Mesenchymal stem cell (in vitro differentiated cells and primary cell): ENCODE measurements around the gene ITIH5.

ENCODE experiments used
- DNase-seq: peaks from one replicate; pipeline ENCODE4 v3.0.0-alpha.2; 2013
- H2AFZ ChIP-seq: one replicate; pipeline ENCODE4 v1.6.1; 2013; ENCODE audit warnings: low read depth, mild to moderate bottlenecking, control low read depth, inconsistent platforms, low read length, moderate library complexity
- H2AK5ac ChIP-seq: 2 replicates; pipeline ENCODE4 v1.6.1; 2013; ENCODE audit warnings: low read length, moderate library complexity, mild to moderate bottlenecking, inconsistent platforms; ENCODE audit not compliant: severe bottlenecking
- H2BK120ac ChIP-seq: one replicate; pipeline ENCODE4 v1.6.1; 2013; ENCODE audit warnings: low read depth, mild to moderate bottlenecking, inconsistent platforms, low read length, moderate library complexity
- H2BK12ac ChIP-seq, 2 experiments: one replicate each; pipeline ENCODE4 v1.6.1; 2013; ENCODE audit warnings: inconsistent platforms in 2 of 2, low read length in 2 of 2, mild to moderate bottlenecking in 2 of 2, moderate library complexity in 2 of 2, control low read depth in 1 of 2
- H2BK15ac ChIP-seq: one replicate; pipeline ENCODE4 v1.6.1; 2013; ENCODE audit warnings: mild to moderate bottlenecking, low read depth, inconsistent platforms; ENCODE audit not compliant: poor library complexity, severe bottlenecking
- H2BK5ac ChIP-seq: 2 replicates; pipeline ENCODE4 v1.6.1; 2013; ENCODE audit warnings: low read depth, mild to moderate bottlenecking, low read length, control low read depth, inconsistent platforms; ENCODE audit not compliant: poor library complexity, severe bottlenecking
- H3K14ac ChIP-seq, 2 experiments: one replicate each; pipeline ENCODE4 v1.6.1; 2013; ENCODE audit warnings: inconsistent platforms in 2 of 2, low read length in 2 of 2, control low read depth in 1 of 2, mild to moderate bottlenecking in 1 of 2, moderate library complexity in 1 of 2
- H3K18ac ChIP-seq, 2 experiments: one replicate each; pipeline ENCODE4 v1.6.1; 2013; ENCODE audit warnings: inconsistent platforms in 2 of 2, low read length in 2 of 2, control low read depth in 1 of 2, low read depth in 1 of 2, mild to moderate bottlenecking in 1 of 2
- H3K23ac ChIP-seq, 2 experiments: one replicate each; pipeline ENCODE4 v1.6.1; 2013; ENCODE audit warnings: inconsistent platforms in 2 of 2, low read length in 2 of 2, mild to moderate bottlenecking in 2 of 2, moderate library complexity in 2 of 2, control low read depth in 1 of 2
- H3K27ac ChIP-seq: 2 replicates; pipeline ENCODE4 v1.5.1; 2013; ENCODE audit warnings: mild to moderate bottlenecking, moderate library complexity, low read length, control low read depth, inconsistent platforms; ENCODE audit not compliant: poor library complexity, severe bottlenecking
- H3K27me3 ChIP-seq, 2 experiments: 2 replicates each; pipeline versions ENCODE4 v1.6.1 to v1.7.0; 2013; ENCODE audit warnings: low read length in 2 of 2, mild to moderate bottlenecking in 2 of 2, moderate library complexity in 2 of 2, control low read depth in 1 of 2, inconsistent platforms in 1 of 2; ENCODE audit not compliant: control insufficient read depth in 1 of 2, insufficient read depth in 1 of 2
- H3K36me3 ChIP-seq, 2 experiments: 2 replicates each; pipeline versions ENCODE4 v1.6.1 to v1.7.0; 2013; ENCODE audit warnings: low read length in 2 of 2, control low read depth in 1 of 2, inconsistent platforms in 1 of 2, low read depth in 1 of 2, mild to moderate bottlenecking in 1 of 2; ENCODE audit not compliant: insufficient read depth in 2 of 2, control insufficient read depth in 1 of 2
- H3K4ac ChIP-seq, 2 experiments: one replicate each; pipeline ENCODE4 v1.6.1; 2013; ENCODE audit warnings: inconsistent platforms in 2 of 2, low read length in 2 of 2, mild to moderate bottlenecking in 2 of 2, moderate library complexity in 2 of 2, control low read depth in 1 of 2, low read depth in 1 of 2
- H3K4me1 ChIP-seq: 2 replicates; pipeline ENCODE4 v1.6.1; 2013; ENCODE audit warnings: low read depth, low read length, control low read depth; ENCODE audit not compliant: control insufficient read depth, insufficient read depth
- H3K4me2 ChIP-seq: 2 replicates; pipeline ENCODE4 v1.6.1; 2013; ENCODE audit warnings: low read length, mild to moderate bottlenecking, inconsistent platforms; ENCODE audit not compliant: poor library complexity, severe bottlenecking
- H3K4me3 ChIP-seq, 2 experiments: 2 replicates each; pipeline versions ENCODE4 v1.5.1 to v1.7.0; 2013; ENCODE audit warnings: low read length in 2 of 2, mild to moderate bottlenecking in 2 of 2, control low read depth in 1 of 2, low read depth in 1 of 2; ENCODE audit not compliant: insufficient read depth in 1 of 2
- H3K79me1 ChIP-seq: replicated peaks from 2 replicates; pipeline ENCODE4 v1.6.1; 2013; ENCODE audit warnings: mild to moderate bottlenecking, control low read depth, low read length, inconsistent platforms; ENCODE audit not compliant: poor library complexity, severe bottlenecking
- H3K9ac ChIP-seq: 2 replicates; pipeline ENCODE4 v1.7.0; 2013; ENCODE audit warnings: mild to moderate bottlenecking, low read length, moderate library complexity
- H3K9me3 ChIP-seq: 2 replicates; pipeline ENCODE4 v1.7.0; 2013; ENCODE audit warnings: mild to moderate bottlenecking, low read length; ENCODE audit not compliant: control insufficient read depth
- H4K8ac ChIP-seq: one replicate; pipeline ENCODE4 v1.6.1; 2013; ENCODE audit warnings: inconsistent platforms, mild to moderate bottlenecking, low read length, moderate library complexity
- H4K91ac ChIP-seq: one replicate; pipeline ENCODE4 v1.6.1; 2013; ENCODE audit warnings: mild to moderate bottlenecking, low read length, inconsistent platforms
- WGBS: methylation state at CpG from one replicate; pipeline ENCODE4 v1.1.7; 2013; ENCODE audit warnings: mixed read lengths; 5-methylcytosine and 5-hydroxymethylcytosine counted together

The ITIH5 gene

GRCh38 chr10:7553531-7553930 lies 113.2 kb downstream of the ITIH5 start:
- no peak overlapping the region for H3K4me3 ChIP-seq
- no peak overlapping the region for H2BK120ac ChIP-seq
- no peak overlapping the region for H3K4me2 ChIP-seq
- H3K4me1 ChIP-seq, result no peaks in the 10 kb centered on the region
- no peak overlapping the region for H2BK5ac ChIP-seq
- no peak overlapping the region for H3K27ac ChIP-seq
- H4K91ac ChIP-seq, result peak overlapping the region; percentile 34
- H3K9ac ChIP-seq, result no peak overlapping the region
- H3K23ac ChIP-seq, result no peak overlapping the region
- no peaks in the 10 kb centered on the region for H3K9me3 ChIP-seq
- no peaks in the 10 kb centered on the region for H3K36me3 ChIP-seq
- DNase-seq, result no peak
- H3K4ac ChIP-seq, result no peak overlapping the region
- no peak overlapping the region for H4K8ac ChIP-seq
- no peak overlapping the region for H2AK5ac ChIP-seq
- H2BK15ac ChIP-seq, result no peak overlapping the region
- no peak overlapping the region for H2BK12ac ChIP-seq
- 89% methylated on average over 10 of the region's 10 CpGs for WGBS
- H3K18ac ChIP-seq, result no peak overlapping the region
- H3K79me1 ChIP-seq, result no peaks in the 10 kb centered on the region
- no peak overlapping the region for H3K14ac ChIP-seq
- H3K27me3 ChIP-seq, result peaks cover 0 to 63% of the 10 kb centered on the region in 2 experiments
- no peak overlapping the region for H2AFZ ChIP-seq

DNA sequence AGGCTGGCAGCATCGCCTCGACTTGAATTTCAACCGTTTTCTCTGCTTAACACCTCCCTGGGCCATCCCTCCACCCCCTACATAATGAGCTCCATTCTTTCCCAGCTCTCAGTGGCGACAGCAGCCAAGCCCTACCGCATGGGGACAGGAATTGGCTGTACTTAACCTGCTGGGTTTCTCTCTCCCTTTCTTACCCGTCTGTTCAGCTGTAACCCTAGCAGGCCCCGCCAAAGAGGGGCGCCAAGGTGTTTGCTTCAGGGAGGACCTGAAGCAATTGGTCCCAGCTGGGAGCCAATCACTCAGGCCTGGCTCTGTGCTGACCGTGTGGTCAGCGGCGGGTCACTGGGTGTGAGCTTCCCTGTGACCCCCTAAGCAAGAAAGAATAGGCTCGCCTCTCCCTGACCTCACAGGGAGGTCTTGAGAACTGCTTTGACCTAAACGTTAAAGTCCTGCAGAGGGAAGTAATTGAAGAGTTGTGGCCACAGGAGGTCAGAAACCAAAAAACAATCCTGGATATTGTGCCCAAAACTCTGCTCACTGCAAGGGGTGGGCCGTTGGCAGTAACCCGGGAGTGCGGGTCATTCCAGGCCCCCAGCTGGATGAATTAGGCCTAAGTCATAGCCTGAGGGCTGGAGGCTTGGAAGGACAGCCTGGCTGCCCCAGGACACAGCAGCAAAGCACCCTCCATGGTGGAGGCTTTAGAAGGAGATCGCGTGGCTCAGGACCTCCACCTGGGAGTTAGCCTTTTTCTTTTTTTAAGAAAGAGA lies 114.6 kb downstream of the ITIH5 start:
- no peak overlapping the region for H4K8ac ChIP-seq
- H4K91ac ChIP-seq, result no peak overlapping the region
- no peak overlapping the region for H3K4me2 ChIP-seq
- no peak overlapping the region for H3K18ac ChIP-seq
- no peak overlapping the region for H3K14ac ChIP-seq
- no peak overlapping the region for H3K4me3 ChIP-seq
- no peak overlapping the region for H3K4ac ChIP-seq
- H2BK120ac ChIP-seq, result no peak overlapping the region
- no peak for DNase-seq
- no peak overlapping the region for H2BK15ac ChIP-seq
- peaks cover 0 to 49% of the 10 kb centered on the region in 2 experiments for H3K27me3 ChIP-seq
- H3K36me3 ChIP-seq, result no peaks in the 10 kb centered on the region
- WGBS, result 51% methylated on average over 18 of the region's 18 CpGs
- no peak overlapping the region for H2BK5ac ChIP-seq
- H3K27ac ChIP-seq, result no peak overlapping the region
- H3K79me1 ChIP-seq, result no peaks in the 10 kb centered on the region
- no peaks in the 10 kb centered on the region for H3K9me3 ChIP-seq
- no peak overlapping the region for H3K23ac ChIP-seq
- no peak overlapping the region for H2BK12ac ChIP-seq
- no peak overlapping the region for H2AK5ac ChIP-seq
- H2AFZ ChIP-seq, result no peak overlapping the region
- no peak overlapping the region for H3K9ac ChIP-seq
- no peaks in the 10 kb centered on the region for H3K4me1 ChIP-seq

DNA sequence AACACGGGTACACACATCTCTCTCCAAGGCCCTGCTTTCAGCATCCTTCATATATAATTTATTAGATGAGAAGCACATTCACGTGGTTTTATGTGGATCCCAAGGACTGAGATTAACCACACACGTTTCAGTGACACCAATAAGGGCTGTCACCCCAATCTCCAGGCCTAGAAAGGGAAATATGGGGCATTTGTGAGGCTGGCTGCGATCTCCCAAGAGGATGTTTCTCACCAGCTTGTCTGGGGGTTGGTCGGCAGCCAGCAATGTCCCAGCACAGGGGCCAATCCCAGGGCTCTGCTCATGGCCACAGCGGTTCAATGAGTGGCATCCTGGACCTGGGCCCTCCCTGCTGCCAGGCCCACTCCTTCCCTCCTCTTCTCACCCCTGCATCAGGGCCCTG lies 115.5 kb downstream of the ITIH5 start:
- 86% methylated on average over 4 of the region's 6 CpGs for WGBS
- H3K36me3 ChIP-seq, result no peaks in the 10 kb centered on the region

GRCh38 chr10:7550013-7550412 lies 116.8 kb downstream of the ITIH5 start:
- Histone ChIP-seq H3K4me1 (no peaks in the 10 kb centered on the region), H4K91ac (no peak overlapping the region)
- no CpG with 5 or more reads among the region's 1 CpG for whole genome bisulfite sequencing

More for the DNA sequence above, 115.5 kb downstream of the ITIH5 start:
- Histone ChIP-seq H2BK5ac (no peak overlapping the region), H2AK5ac (no peak overlapping the region), H2BK120ac (no peak overlapping the region), H3K14ac (no peak overlapping the region), H4K8ac (no peak overlapping the region), H2BK12ac (no peak overlapping the region), H3K9ac (no peak overlapping the region), H3K4me2 (no peak overlapping the region), H4K91ac (no peak overlapping the region), H3K23ac (no peak overlapping the region), H3K27ac (no peak overlapping the region), H3K79me1 (no peaks in the 10 kb centered on the region), H3K9me3 (no peaks in the 10 kb centered on the region), H3K18ac (no peak overlapping the region), H2AFZ (no peak overlapping the region), H3K4me3 (no peak overlapping the region), H3K4me1 (no peaks in the 10 kb centered on the region), H2BK15ac (no peak overlapping the region), H3K27me3 (peaks cover 0 to 45% of the 10 kb centered on the region in 2 experiments), H3K4ac (no peak overlapping the region)
- DNase-seq, result no peak

More at GRCh38 chr10:7550013-7550412, 116.8 kb downstream of the ITIH5 start:
- Histone ChIP-seq H3K36me3 (no peaks in the 10 kb centered on the region), H3K4ac (no peak overlapping the region), H3K18ac (no peak overlapping the region), H3K4me3 (no peak overlapping the region), H2BK5ac (no peak overlapping the region), H2AK5ac (no peak overlapping the region), H3K27ac (no peak overlapping the region), H2BK15ac (no peak overlapping the region), H4K8ac (no peak overlapping the region), H3K14ac (no peak overlapping the region), H3K23ac (no peak overlapping the region), H2AFZ (no peak overlapping the region), H3K9me3 (no peaks in the 10 kb centered on the region), H3K4me2 (no peak overlapping the region), H2BK12ac (no peak overlapping the region), H3K27me3 (peaks cover 0 to 37% of the 10 kb centered on the region in 2 experiments), H3K79me1 (no peaks in the 10 kb centered on the region), H2BK120ac (no peak overlapping the region), H3K9ac (no peak overlapping the region)
- no peak for DNase-seq
